ENCODE results near the gene KIAA1755. TPM values are rescaled to one million over a fixed set of nuclear protein-coding genes. Genes with fewer than 3 reads are reported as not detected.

The KIAA1755 gene
- total and polyA plus RNA-seq, 10 of the 15 experiments (the other 5 are each of a cell fraction or from before 2014, with no cell fraction given) = not detected

DNA sequence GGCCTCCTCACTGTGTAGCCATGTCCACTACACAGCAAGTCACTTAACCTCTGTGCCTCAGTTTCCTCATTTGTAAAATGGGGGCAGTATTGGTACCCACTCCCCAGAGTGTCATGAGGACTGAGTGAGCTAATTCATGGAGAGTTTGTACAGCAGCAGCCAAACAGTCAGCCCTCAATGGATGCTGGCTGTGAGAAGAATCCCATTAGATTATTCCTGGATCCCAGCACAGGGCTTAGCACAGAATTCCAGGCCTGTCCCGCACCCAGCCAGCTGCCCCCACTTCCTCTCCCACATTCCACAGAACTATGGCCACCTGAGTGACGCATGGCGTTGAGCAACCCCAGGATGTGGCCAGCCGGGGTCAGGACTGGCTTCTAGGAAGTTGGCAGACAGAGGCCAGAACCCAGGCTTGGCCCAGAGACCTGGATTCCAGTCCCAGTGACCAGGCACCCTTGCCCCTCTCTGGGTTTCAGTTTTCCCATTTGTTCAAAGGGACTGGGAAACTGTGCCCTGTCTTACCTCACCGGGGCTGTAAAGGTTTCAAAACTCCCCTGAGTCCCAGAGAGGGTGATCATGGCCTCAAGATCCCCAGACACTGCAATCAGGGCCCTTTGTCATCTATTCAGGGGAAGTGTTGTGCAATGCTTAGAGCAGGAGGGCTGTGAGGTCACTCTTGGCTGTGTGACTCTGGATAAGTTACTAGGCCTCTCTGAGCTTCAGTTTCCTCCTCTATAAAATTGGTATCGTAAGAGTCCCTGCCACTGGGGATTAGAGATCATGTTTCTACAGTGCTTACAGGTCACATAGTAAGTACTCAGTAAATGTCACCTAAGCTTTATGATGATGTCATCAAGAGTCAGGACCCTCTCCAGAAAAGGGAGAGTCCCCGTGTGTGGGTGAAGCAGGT lies 92.4 kb downstream of the KIAA1755 start:
- Histone ChIP-seq H2AFZ (ENCODE audit: control insufficient read depth, low read depth, low read length) (no peak overlapping the region), H3K27ac (ENCODE audit: control insufficient read depth, insufficient read depth) (no peak overlapping the region), H3K27me3 (replicated peaks in 1 of 2; ENCODE audit: control insufficient read depth in 2 of 2, insufficient read depth in 2 of 2, low read length in 1 of 2) (no peaks in the 10 kb centered on the region; a peak in 1 of 4 replicates), H3K36me3 (ENCODE audit: control insufficient read depth in 2 of 2, insufficient read depth in 2 of 2, low read length in 1 of 2) (no peaks in the 10 kb centered on the region), H3K4me2 (ENCODE audit: control insufficient read depth, insufficient read depth) (no peak overlapping the region), H3K79me2 (ENCODE audit: control insufficient read depth, insufficient read depth, low read length) (no peaks in the 10 kb centered on the region), H4K20me1 (ENCODE audit: control insufficient read depth, insufficient read depth) (no peaks in the 10 kb centered on the region), H3K9ac (ENCODE audit: control insufficient read depth, insufficient read depth, low read length) (no peak overlapping the region), H3K4me1 (ENCODE audit: control insufficient read depth, insufficient read depth, low read length) (peaks cover 17% of the 10 kb centered on the region), H3K4me3 (no peak overlapping the region), H3K9me3 (replicated peaks; ENCODE audit: control insufficient read depth, insufficient read depth, low read length) (no peaks in the 10 kb centered on the region)
- 70% methylated on average over 7 of the region's 7 CpGs for WGBS (ENCODE audit: insufficient coverage, insufficient replicate concordance, low lambda C conversion rate, missing lambda C conversion rate)
- intact Hi-C loops (cut with micrococcal nuclease; ENCODE audit: unreplicated experiment) (loop anchor here (5.0 kb wide), 2 partner anchors 54 to 606 kb away; no protein-coding TSS in a partner anchor), in situ Hi-C loops (cut with MboI) (loop anchor here (25.0 kb wide), 1 partner anchor 106 kb away; no protein-coding TSS in a partner anchor)
- BruUV-seq (replicated peaks) = no TSS peak
- CTCF ChIA-PET = interaction anchor here (0.6 to 4.2 kb wide), 12 partner anchors 13 to 270 kb away, joined by 3 to 44 read pairs (median 6); no protein-coding TSS in a partner anchor
- TF ChIP-seq BACH1 (IDR thresholded peaks at IDR 0.05; ENCODE audit: borderline replicate concordance) (no peak), ATF7 (IDR thresholded peaks at IDR 0.05; ENCODE audit: low read depth) (peak; percentile 93)
- POLR2A ChIA-PET = interaction anchor here (0.5 kb wide), 2 partner anchors 57 to 92 kb away, joined by 3 to 4 read pairs; no protein-coding TSS in a partner anchor
- RAD21 ChIA-PET (ENCODE audit: unreplicated experiment) = interaction anchor here (0.6 to 5.2 kb wide), 4 partner anchors 94 to 175 kb away, joined by 3 to 39 read pairs (median 8); no protein-coding TSS in a partner anchor
- SMC1A ChIA-PET (ENCODE audit: uncharacterized antibody, unreplicated experiment) = interaction anchor here (1.1 to 10.1 kb wide), 6 partner anchors 9 to 110 kb away, joined by 4 to 117 read pairs (median 7); no protein-coding TSS in a partner anchor
- no peak for DNase-seq (ENCODE audit: low read depth, low spot score)
- ATAC-seq = no peak
- no peak for FAIRE-seq

DNA sequence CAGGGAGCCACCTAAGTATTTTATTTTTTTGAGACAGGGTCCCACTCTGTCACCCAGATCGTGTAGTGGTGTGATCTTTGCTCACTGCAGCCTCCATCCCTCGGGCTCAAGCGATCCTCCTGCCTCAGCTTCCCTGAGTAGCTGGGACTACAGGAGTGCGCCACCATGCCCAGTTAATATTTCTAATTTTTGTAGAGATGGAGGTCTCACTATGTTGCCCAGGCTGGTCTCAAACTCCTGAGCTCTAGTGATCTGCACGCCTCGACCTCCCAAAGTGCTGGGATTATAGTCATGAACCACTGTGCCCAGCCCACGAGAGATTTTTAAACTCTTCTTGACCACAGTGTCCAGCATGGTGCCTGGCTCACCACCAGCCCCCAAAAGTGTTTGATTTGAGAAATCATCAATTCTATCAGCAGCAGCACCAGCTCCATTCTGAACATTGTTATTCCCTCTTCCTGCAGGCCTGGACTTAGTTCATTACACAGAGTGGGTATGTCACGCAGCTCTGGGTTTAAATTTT lies 93.1 kb downstream of the KIAA1755 start:
- TF ChIP-seq ZBED1 (IDR thresholded peaks at IDR 0.05; ENCODE audit: borderline replicate concordance) = no peak
- TF ChIP-seq MTA2 (IDR thresholded peaks at IDR 0.05; ENCODE audit: low read depth) = no peak
- TF ChIP-seq, protein P1, sequence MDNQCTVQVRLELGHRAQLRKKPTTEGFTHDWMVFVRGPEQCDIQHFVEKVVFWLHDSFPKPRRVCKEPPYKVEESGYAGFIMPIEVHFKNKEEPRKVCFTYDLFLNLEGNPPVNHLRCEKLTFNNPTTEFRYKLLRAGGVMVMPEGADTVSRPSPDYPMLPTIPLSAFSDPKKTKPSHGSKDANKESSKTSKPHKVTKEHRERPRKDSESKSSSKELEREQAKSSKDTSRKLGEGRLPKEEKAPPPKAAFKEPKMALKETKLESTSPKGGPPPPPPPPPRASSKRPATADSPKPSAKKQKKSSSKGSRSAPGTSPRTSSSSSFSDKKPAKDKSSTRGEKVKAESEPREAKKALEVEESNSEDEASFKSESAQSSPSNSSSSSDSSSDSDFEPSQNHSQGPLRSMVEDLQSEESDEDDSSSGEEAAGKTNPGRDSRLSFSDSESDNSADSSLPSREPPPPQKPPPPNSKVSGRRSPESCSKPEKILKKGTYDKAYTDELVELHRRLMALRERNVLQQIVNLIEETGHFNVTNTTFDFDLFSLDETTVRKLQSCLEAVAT (IDR thresholded peaks at IDR 0.05) = no peak
- TF ChIP-seq POU2F2 (IDR thresholded peaks at IDR 0.05; ENCODE audit: borderline replicate concordance, low read depth, low read length) = no peak
- TF ChIP-seq DPF2 (IDR thresholded peaks at IDR 0.05) = no peak
- no peak for TF ChIP-seq ESRRA (IDR thresholded peaks at IDR 0.05; ENCODE audit: low read length)

More for the DNA sequence above, 93.1 kb downstream of the KIAA1755 start:
- 84% methylated on average over 8 of the region's 8 CpGs for WGBS (ENCODE audit: insufficient coverage, insufficient replicate concordance, low lambda C conversion rate, missing lambda C conversion rate)
- ChIA-PET CTCF (interaction anchor here (0.6 to 4.2 kb wide), 14 partner anchors 14 to 270 kb away, joined by 3 to 44 read pairs (median 6); no protein-coding TSS in a partner anchor), SMC1A (ENCODE audit: uncharacterized antibody, unreplicated experiment) (interaction anchor here (1.1 to 10.1 kb wide), 6 partner anchors 15 to 107 kb away, joined by 3 to 117 read pairs (median 6); no protein-coding TSS in a partner anchor), POLR2A (interaction anchor here (0.5 to 1.2 kb wide), 3 partner anchors 57 to 94 kb away, joined by 3 to 4 read pairs (median 3); no protein-coding TSS in a partner anchor), RAD21 (ENCODE audit: unreplicated experiment) (interaction anchor here (0.8 to 5.2 kb wide), 4 partner anchors 75 to 112 kb away, joined by 3 to 39 read pairs (median 8); no protein-coding TSS in a partner anchor)
- ATAC-seq = no peak
- intact Hi-C loops (cut with micrococcal nuclease; ENCODE audit: unreplicated experiment) = loop anchor here (5.0 kb wide), 2 partner anchors 55 to 605 kb away; no protein-coding TSS in a partner anchor
- no peaks in the 10 kb centered on the region for H3K27me3 ChIP-seq (replicated peaks in 1 of 2; ENCODE audit: control insufficient read depth in 2 of 2, insufficient read depth in 2 of 2, low read length in 1 of 2)
- DNase-seq (ENCODE audit: low read depth, low spot score) = no peak
- H3K27ac ChIP-seq (ENCODE audit: control insufficient read depth, insufficient read depth) = no peak overlapping the region
- H3K4me3 ChIP-seq = no peak overlapping the region
- no peak overlapping the region for H3K9ac ChIP-seq (ENCODE audit: control insufficient read depth, insufficient read depth, low read length)
- BruUV-seq (replicated peaks) = no TSS peak
- H3K36me3 ChIP-seq (ENCODE audit: control insufficient read depth in 2 of 2, insufficient read depth in 2 of 2, low read length in 1 of 2) = no peaks in the 10 kb centered on the region
- no peak overlapping the region for H3K4me2 ChIP-seq (ENCODE audit: control insufficient read depth, insufficient read depth)
- H3K4me1 ChIP-seq (ENCODE audit: control insufficient read depth, insufficient read depth, low read length) = peaks cover 17% of the 10 kb centered on the region
- no peaks in the 10 kb centered on the region for H4K20me1 ChIP-seq (ENCODE audit: control insufficient read depth, insufficient read depth)
- FAIRE-seq = no peak
- H3K79me2 ChIP-seq (ENCODE audit: control insufficient read depth, insufficient read depth, low read length) = no peaks in the 10 kb centered on the region
- H3K9me3 ChIP-seq (replicated peaks; ENCODE audit: control insufficient read depth, insufficient read depth, low read length) = no peaks in the 10 kb centered on the region
- no peak overlapping the region for H2AFZ ChIP-seq (ENCODE audit: control insufficient read depth, low read depth, low read length)
- in situ Hi-C loops (cut with MboI) = loop anchor here (25.0 kb wide), 1 partner anchor 105 kb away; no protein-coding TSS in a partner anchor

Measured in GM12878 (cell line).